DOHH2 (cell line): ENCODE results near the gene MCC.

Experiments used
- EZH2phosphoT487 ChIP-seq: fragments of 200-600 bp; sonication (generic); IDR thresholded peaks from 2 replicates; pipeline ENCODE4 v1.6.1; 2017; ENCODE audit warnings: borderline replicate concordance, mild to moderate bottlenecking, antibody characterized with exemption, low read length, moderate library complexity, mixed read lengths
- TF ChIP-seq, protein P1 (sequence below): fragments of 200-600 bp; sonication (generic); IDR thresholded peaks from one replicate; pipeline ENCODE4 v1.5.1; 2014; ENCODE audit warnings: antibody characterized with exemption, mild to moderate bottlenecking, low read depth, low read length; ENCODE audit not compliant: poor library complexity, severe bottlenecking

DNA sequence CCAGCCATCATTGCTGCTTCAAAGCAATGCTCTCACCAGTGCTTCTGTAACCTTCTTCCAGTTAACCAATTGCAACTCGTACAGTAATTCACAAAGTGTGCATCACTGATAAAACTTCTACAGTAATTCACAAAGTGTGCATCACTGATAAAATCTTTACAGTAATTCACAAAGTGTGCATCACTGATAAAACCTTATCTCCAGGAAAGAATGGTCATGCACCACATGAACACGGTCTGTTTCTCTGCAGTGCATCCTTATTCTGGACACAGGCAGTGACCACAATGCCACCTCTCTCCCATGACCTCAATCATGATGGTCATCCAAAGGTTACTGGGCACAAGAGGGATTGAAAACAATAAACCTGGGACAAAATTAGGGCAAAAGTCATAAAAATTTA, 207.1 kb downstream of the MCC start:
- TF ChIP-seq, protein P1, sequence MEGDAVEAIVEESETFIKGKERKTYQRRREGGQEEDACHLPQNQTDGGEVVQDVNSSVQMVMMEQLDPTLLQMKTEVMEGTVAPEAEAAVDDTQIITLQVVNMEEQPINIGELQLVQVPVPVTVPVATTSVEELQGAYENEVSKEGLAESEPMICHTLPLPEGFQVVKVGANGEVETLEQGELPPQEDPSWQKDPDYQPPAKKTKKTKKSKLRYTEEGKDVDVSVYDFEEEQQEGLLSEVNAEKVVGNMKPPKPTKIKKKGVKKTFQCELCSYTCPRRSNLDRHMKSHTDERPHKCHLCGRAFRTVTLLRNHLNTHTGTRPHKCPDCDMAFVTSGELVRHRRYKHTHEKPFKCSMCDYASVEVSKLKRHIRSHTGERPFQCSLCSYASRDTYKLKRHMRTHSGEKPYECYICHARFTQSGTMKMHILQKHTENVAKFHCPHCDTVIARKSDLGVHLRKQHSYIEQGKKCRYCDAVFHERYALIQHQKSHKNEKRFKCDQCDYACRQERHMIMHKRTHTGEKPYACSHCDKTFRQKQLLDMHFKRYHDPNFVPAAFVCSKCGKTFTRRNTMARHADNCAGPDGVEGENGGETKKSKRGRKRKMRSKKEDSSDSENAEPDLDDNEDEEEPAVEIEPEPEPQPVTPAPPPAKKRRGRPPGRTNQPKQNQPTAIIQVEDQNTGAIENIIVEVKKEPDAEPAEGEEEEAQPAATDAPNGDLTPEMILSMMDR = no peak
- no peak for TF ChIP-seq EZH2phosphoT487
